ENCODE measurements around the gene MLXIP.

Gene MLXIP

DNA sequence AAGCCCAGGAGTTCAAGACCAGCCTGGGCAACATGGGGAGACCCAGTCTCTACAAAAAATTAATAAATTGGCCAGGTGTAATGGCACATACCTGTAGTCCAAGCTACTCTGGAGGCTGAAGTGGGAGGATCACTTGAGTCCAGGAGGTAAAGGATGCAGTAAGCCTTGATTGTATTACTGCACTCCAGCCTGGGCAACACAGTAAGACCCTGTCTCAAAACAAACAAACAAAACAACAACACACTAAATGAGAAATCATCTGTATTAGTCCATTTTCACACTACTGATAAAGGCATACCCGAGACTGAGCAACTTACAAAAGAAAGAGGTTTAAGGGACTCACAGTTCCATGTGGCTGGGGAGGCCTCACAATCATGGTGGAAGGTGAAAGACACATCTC, 4.7 kb upstream of the MLXIP start:
- Histone ChIP-seq H3K4me1 (ENCODE audit: control insufficient read depth in 2 of 2, insufficient read depth in 1 of 2, low read depth in 1 of 2, low read length in 2 of 2) (peaks cover 0 to 1% of the 10 kb centered on the region in 2 donors), H3K36me3 (replicated peaks in 1 of 2; ENCODE audit: control insufficient read depth in 2 of 2, insufficient read depth in 2 of 2, low read length in 2 of 2) (peaks cover 0 to 11% of the 10 kb centered on the region in 2 donors), H2AK5ac (ENCODE audit: low read depth, low read length) (no peak overlapping the region), H2AFZ (ENCODE audit: low read length) (no peak overlapping the region), H3K14ac (ENCODE audit: low read length) (no peak overlapping the region), H3K4me2 (ENCODE audit: insufficient read depth, low read length, poor library complexity, severe bottlenecking) (no peak overlapping the region), H3K4ac (ENCODE audit: low read length) (no peak overlapping the region), H3K18ac (ENCODE audit: low read length) (no peak overlapping the region), H2BK120ac (ENCODE audit: low read depth, low read length) (no peak overlapping the region), H2BK12ac (ENCODE audit: low read length) (no peak overlapping the region), H3K27ac (replicated peaks; ENCODE audit: low read length) (no peak overlapping the region), H3K27me3 (ENCODE audit: control insufficient read depth in 3 of 3, insufficient read depth in 3 of 3, low read depth in 1 of 3, low read length in 3 of 3) (peaks cover 0 to 1% (median 0%) of the 10 kb centered on the region in 3 experiments), H4K8ac (ENCODE audit: low read depth, low read length) (no peak overlapping the region), H3K79me1 (ENCODE audit: low read depth, low read length) (peaks cover 3% of the 10 kb centered on the region), H4K91ac (ENCODE audit: low read depth, low read length, poor library complexity) (no peak overlapping the region), H3K9me3 (replicated peaks in 1 of 2; ENCODE audit: control insufficient read depth in 2 of 2, insufficient read depth in 1 of 2, low read depth in 1 of 2, low read length in 2 of 2) (no peaks in the 10 kb centered on the region), H2BK15ac (ENCODE audit: low read length) (no peak overlapping the region), H3K4me3 (ENCODE audit: low read length in 2 of 2) (no peak overlapping the region), H3K23ac (ENCODE audit: low read depth, low read length, poor library complexity) (no peak overlapping the region), H2BK5ac (ENCODE audit: low read length) (no peak overlapping the region), H3K9ac (ENCODE audit: low read depth, low read length, poor library complexity) (no peak overlapping the region)
- WGBS, 2 donors (ENCODE audit: extremely low coverage in 2 of 2, insufficient read length in 2 of 2, insufficient replicate concordance in 1 of 2) = no CpG with 5 or more reads among the region's 1 CpG
- no peak for DNase-seq (ENCODE audit: low spot score)

DNA sequence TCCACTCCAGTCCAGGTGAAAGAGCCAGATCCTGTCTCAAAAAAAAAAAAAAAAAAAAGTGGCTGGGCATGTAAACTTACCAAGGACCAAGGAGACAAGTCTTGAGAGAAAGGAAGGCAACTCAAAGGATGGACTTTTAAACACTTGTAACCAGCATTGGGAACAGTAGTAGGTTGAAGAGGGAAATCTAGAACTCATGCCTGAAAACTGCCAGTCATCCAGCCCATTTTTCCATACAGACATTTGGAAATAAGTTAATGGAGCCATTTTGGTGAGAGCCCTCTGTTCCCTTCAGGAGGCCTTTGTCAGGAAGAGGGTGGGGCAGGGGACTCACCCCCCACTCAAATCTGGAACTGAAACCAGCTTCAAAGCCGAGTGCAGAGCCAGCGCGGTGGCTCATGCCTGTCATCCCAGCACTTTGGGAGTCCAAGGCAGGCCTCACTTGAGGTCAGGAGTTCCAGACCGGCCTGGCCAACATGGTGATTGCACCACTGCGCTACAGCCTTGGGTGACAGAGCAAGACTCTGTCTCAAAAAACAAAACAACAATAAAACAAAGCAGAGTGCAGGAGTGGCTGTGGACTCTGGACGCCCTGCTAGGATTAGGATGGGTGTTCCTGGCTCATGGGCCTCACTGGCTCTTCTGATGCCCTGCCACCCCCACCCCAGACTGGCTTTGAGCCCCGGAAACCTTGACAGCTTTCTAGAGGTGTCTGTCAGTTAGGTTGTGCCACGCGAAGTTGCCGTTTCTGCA, 1.6 kb upstream of the MLXIP start:
- no peaks in the 10 kb centered on the region for H3K9me3 ChIP-seq (replicated peaks in 1 of 2; ENCODE audit: control insufficient read depth in 2 of 2, insufficient read depth in 1 of 2, low read depth in 1 of 2, low read length in 2 of 2)
- no peak for DNase-seq (ENCODE audit: low spot score)
- no peak overlapping the region for H3K23ac ChIP-seq (ENCODE audit: low read depth, low read length, poor library complexity)
- H3K14ac ChIP-seq (ENCODE audit: low read length) = no peak overlapping the region
- no peak overlapping the region for H2BK120ac ChIP-seq (ENCODE audit: low read depth, low read length)
- H2AFZ ChIP-seq (ENCODE audit: low read length) = no peak overlapping the region
- H4K8ac ChIP-seq (ENCODE audit: low read depth, low read length) = no peak overlapping the region
- H2BK15ac ChIP-seq (ENCODE audit: low read length) = no peak overlapping the region
- peaks cover 11 to 13% of the 10 kb centered on the region in 2 donors for H3K4me1 ChIP-seq (ENCODE audit: control insufficient read depth in 2 of 2, insufficient read depth in 1 of 2, low read depth in 1 of 2, low read length in 2 of 2)
- H3K79me1 ChIP-seq (ENCODE audit: low read depth, low read length) = no peaks in the 10 kb centered on the region
- H3K36me3 ChIP-seq (replicated peaks in 1 of 2; ENCODE audit: control insufficient read depth in 2 of 2, insufficient read depth in 2 of 2, low read length in 2 of 2) = no peaks in the 10 kb centered on the region
- WGBS, 2 donors (ENCODE audit: extremely low coverage in 2 of 2, insufficient read length in 2 of 2, insufficient replicate concordance in 1 of 2) = no CpG with 5 or more reads among the region's 10 CpGs
- no peak overlapping the region for H3K9ac ChIP-seq (ENCODE audit: low read depth, low read length, poor library complexity)
- no peak overlapping the region for H2AK5ac ChIP-seq (ENCODE audit: low read depth, low read length)
- H2BK12ac ChIP-seq (ENCODE audit: low read length) = no peak overlapping the region
- H3K27me3 ChIP-seq (ENCODE audit: control insufficient read depth in 3 of 3, insufficient read depth in 3 of 3, low read depth in 1 of 3, low read length in 3 of 3) = peaks cover 0 to 18% (median 4%) of the 10 kb centered on the region in 3 experiments
- no peak overlapping the region for H3K4me3 ChIP-seq (ENCODE audit: low read length in 2 of 2)
- H3K27ac ChIP-seq (replicated peaks; ENCODE audit: low read length) = no peak overlapping the region
- H3K18ac ChIP-seq (ENCODE audit: low read length) = no peak overlapping the region
- no peak overlapping the region for H4K91ac ChIP-seq (ENCODE audit: low read depth, low read length, poor library complexity)
- no peak overlapping the region for H3K4me2 ChIP-seq (ENCODE audit: insufficient read depth, low read length, poor library complexity, severe bottlenecking)
- H3K4ac ChIP-seq (ENCODE audit: low read length) = no peak overlapping the region
- H2BK5ac ChIP-seq (ENCODE audit: low read length) = no peak overlapping the region

DNA sequence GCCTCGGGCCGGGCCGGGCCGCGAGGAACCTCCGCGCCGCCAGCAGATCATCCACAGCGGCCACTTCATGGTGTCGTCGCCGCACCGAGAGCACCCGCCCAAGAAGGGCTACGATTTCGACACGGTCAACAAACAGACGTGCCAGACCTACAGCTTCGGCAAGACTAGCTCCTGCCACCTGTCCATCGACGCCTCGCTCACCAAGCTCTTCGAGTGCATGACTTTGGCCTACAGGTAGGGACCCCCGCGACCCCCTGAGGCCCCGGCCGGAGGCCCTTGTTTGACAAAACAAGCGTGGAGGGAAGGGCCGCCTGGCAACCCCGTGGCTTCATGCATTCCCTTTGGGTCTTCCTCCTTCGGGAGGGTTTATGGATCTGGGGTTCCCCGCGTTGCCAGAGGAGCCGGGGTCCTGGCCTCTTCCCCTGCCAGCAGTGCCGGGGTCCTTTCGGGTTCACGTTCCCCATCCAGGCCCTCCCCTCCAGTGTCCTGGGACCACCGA, 526 bp downstream of the MLXIP start:
- Histone ChIP-seq H2BK120ac (ENCODE audit: low read depth, low read length) (no peak overlapping the region), H3K9me3 (replicated peaks in 1 of 2; ENCODE audit: control insufficient read depth in 2 of 2, insufficient read depth in 1 of 2, low read depth in 1 of 2, low read length in 2 of 2) (no peaks in the 10 kb centered on the region), H3K14ac (ENCODE audit: low read length) (peak overlapping the region; percentile 12), H3K27ac (replicated peaks; ENCODE audit: low read length) (no peak overlapping the region), H2AFZ (ENCODE audit: low read length) (peak overlapping the region; percentile 96), H3K4ac (ENCODE audit: low read length) (no peak overlapping the region), H2BK15ac (ENCODE audit: low read length) (peak overlapping the region; percentile 56), H2BK5ac (ENCODE audit: low read length) (no peak overlapping the region), H4K91ac (ENCODE audit: low read depth, low read length, poor library complexity) (no peak overlapping the region), H2BK12ac (ENCODE audit: low read length) (no peak overlapping the region), H3K27me3 (ENCODE audit: control insufficient read depth in 3 of 3, insufficient read depth in 3 of 3, low read depth in 1 of 3, low read length in 3 of 3) (peaks cover 0 to 18% (median 4%) of the 10 kb centered on the region in 3 experiments), H3K36me3 (replicated peaks in 1 of 2; ENCODE audit: control insufficient read depth in 2 of 2, insufficient read depth in 2 of 2, low read length in 2 of 2) (peaks cover 0 to 10% of the 10 kb centered on the region in 2 donors), H3K4me1 (ENCODE audit: control insufficient read depth in 2 of 2, insufficient read depth in 1 of 2, low read depth in 1 of 2, low read length in 2 of 2) (peaks cover 11 to 13% of the 10 kb centered on the region in 2 donors), H4K8ac (ENCODE audit: low read depth, low read length) (no peak overlapping the region), H3K4me3 (ENCODE audit: low read length in 2 of 2) (peak overlapping the region; percentile 87 to 97), H3K79me1 (ENCODE audit: low read depth, low read length) (no peaks in the 10 kb centered on the region), H2AK5ac (ENCODE audit: low read depth, low read length) (peak overlapping the region; percentile 53), H3K23ac (ENCODE audit: low read depth, low read length, poor library complexity) (no peak overlapping the region), H3K4me2 (ENCODE audit: insufficient read depth, low read length, poor library complexity, severe bottlenecking) (peak overlapping the region; percentile 90), H3K18ac (ENCODE audit: low read length) (peak overlapping the region; percentile 88), H3K9ac (ENCODE audit: low read depth, low read length, poor library complexity) (peak overlapping the region; percentile 86)
- no peak for DNase-seq (ENCODE audit: low spot score)
- WGBS, 2 donors (ENCODE audit: extremely low coverage in 2 of 2, insufficient read length in 2 of 2, insufficient replicate concordance in 1 of 2) = no CpG with 5 or more reads among the region's 38 CpGs

DNA sequence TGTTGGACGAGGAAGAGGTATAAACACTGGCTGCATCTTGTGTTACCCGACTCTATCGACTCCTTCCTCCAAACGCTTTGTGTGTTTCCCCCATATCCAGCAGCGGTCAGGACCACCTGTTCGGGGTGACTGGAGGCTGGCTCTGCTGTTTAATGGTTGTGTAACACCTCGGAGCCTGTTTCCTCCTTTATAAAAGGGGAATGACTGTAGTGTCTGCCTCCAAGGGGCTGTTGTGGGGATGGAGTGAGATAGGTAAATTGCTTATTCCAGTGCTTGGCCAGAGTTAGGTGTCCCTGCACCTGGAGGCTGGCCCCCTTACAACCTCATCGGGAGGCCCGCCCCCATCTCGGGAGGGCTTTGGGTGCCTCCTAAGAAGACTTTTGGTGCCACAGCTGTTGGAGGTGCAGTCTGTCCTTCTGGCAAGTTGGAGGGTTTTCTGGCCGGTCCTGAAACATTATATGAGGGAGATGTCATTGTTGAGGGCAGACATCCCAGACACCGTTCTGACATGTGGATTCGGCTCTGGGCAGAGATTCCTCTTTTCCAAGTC, 1.1 kb downstream of the MLXIP start:
- no peaks in the 10 kb centered on the region for H3K9me3 ChIP-seq (replicated peaks in 1 of 2; ENCODE audit: control insufficient read depth in 2 of 2, insufficient read depth in 1 of 2, low read depth in 1 of 2, low read length in 2 of 2)
- H3K4me1 ChIP-seq (ENCODE audit: control insufficient read depth in 2 of 2, insufficient read depth in 1 of 2, low read depth in 1 of 2, low read length in 2 of 2) = peaks cover 11 to 13% of the 10 kb centered on the region in 2 donors
- H3K27ac ChIP-seq (replicated peaks; ENCODE audit: low read length) = no peak overlapping the region
- H2BK5ac ChIP-seq (ENCODE audit: low read length) = no peak overlapping the region
- no peak overlapping the region for H2AK5ac ChIP-seq (ENCODE audit: low read depth, low read length)
- H2BK12ac ChIP-seq (ENCODE audit: low read length) = no peak overlapping the region
- no peak overlapping the region for H4K91ac ChIP-seq (ENCODE audit: low read depth, low read length, poor library complexity)
- H3K4me2 ChIP-seq (ENCODE audit: insufficient read depth, low read length, poor library complexity, severe bottlenecking) = peak overlapping the region; percentile 90
- no CpG with 5 or more reads among the region's 13 CpGs for WGBS, 2 donors (ENCODE audit: extremely low coverage in 2 of 2, insufficient read length in 2 of 2, insufficient replicate concordance in 1 of 2)
- no peak overlapping the region for H3K4ac ChIP-seq (ENCODE audit: low read length)
- H3K14ac ChIP-seq (ENCODE audit: low read length) = no peak overlapping the region
- H3K36me3 ChIP-seq (replicated peaks in 1 of 2; ENCODE audit: control insufficient read depth in 2 of 2, insufficient read depth in 2 of 2, low read length in 2 of 2) = peaks cover 0 to 14% of the 10 kb centered on the region in 2 donors
- peak overlapping the region; percentile 87 to 97 for H3K4me3 ChIP-seq (ENCODE audit: low read length in 2 of 2)
- H2BK120ac ChIP-seq (ENCODE audit: low read depth, low read length) = no peak overlapping the region
- peak overlapping the region; percentile 86 for H3K9ac ChIP-seq (ENCODE audit: low read depth, low read length, poor library complexity)
- H3K27me3 ChIP-seq (ENCODE audit: control insufficient read depth in 3 of 3, insufficient read depth in 3 of 3, low read depth in 1 of 3, low read length in 3 of 3) = peaks cover 0 to 18% (median 4%) of the 10 kb centered on the region in 3 experiments
- no peak overlapping the region for H2BK15ac ChIP-seq (ENCODE audit: low read length)
- H3K18ac ChIP-seq (ENCODE audit: low read length) = no peak overlapping the region
- no peak for DNase-seq (ENCODE audit: low spot score)
- peak overlapping the region; percentile 96 for H2AFZ ChIP-seq (ENCODE audit: low read length)
- no peak overlapping the region for H4K8ac ChIP-seq (ENCODE audit: low read depth, low read length)
- no peaks in the 10 kb centered on the region for H3K79me1 ChIP-seq (ENCODE audit: low read depth, low read length)
- no peak overlapping the region for H3K23ac ChIP-seq (ENCODE audit: low read depth, low read length, poor library complexity)
